Calu3 (cell line): ENCODE results near the gene GFRA1. TPM values are rescaled to one million over a fixed set of nuclear protein-coding genes. Genes with fewer than 3 reads are reported as not detected.
A peak's percentile ranks its signal among the peaks of the same experiment; 100 is the strongest.

ENCODE experiments used
- Bru-seq: library from RNA; stranded (reverse); fragments of 400-500 nt; gene quantifications from one replicate; lab custom pipeline; 2021; lab: Mats Ljungman, UMichigan
- BruChase-seq, 2 experiments: library from RNA; stranded (reverse); fragments of 400-500 nt; gene quantifications; one replicate each; lab custom pipeline; 2021; lab: Mats Ljungman, UMichigan
- BruUV-seq: library from RNA; stranded (reverse); fragments of 400-500 nt; replicated peaks from 2 replicates; lab custom pipeline; 2021; lab: Mats Ljungman, UMichigan
- CTCF ChIA-PET: fragments of 300-600 bp; sonication (Branson Sonifier 250); formaldehyde crosslinking; loops from one replicate; lab custom pipeline; 2022; ENCODE audit warnings: antibody characterized with exemption; lab: Charles Lee
- DNase-seq: peaks from one replicate; pipeline ENCODE4 v3.0.0; 2022
- H3K27ac Mint-ChIP-seq: one replicate; pipeline ENCODE4 v1.8.0; 2022; ENCODE audit warnings: mixed read lengths; ENCODE audit not compliant: unreplicated experiment
- H3K27me3 Mint-ChIP-seq: one replicate; pipeline ENCODE4 v1.8.0; 2022; ENCODE audit warnings: mixed read lengths; ENCODE audit not compliant: unreplicated experiment
- H3K36me3 Mint-ChIP-seq: one replicate; pipeline ENCODE4 v1.8.0; 2022; ENCODE audit warnings: mild to moderate bottlenecking, moderate library complexity, mixed read lengths; ENCODE audit not compliant: insufficient read depth, unreplicated experiment
- H3K4me1 Mint-ChIP-seq: one replicate; pipeline ENCODE4 v1.8.0; 2022; ENCODE audit warnings: mild to moderate bottlenecking, low read depth, mixed read lengths; ENCODE audit not compliant: unreplicated experiment
- H3K4me3 Mint-ChIP-seq: one replicate; pipeline ENCODE4 v1.8.0; 2022; ENCODE audit warnings: mild to moderate bottlenecking, low read depth, moderate library complexity, mixed read lengths; ENCODE audit not compliant: unreplicated experiment
- H3K9me3 Mint-ChIP-seq: one replicate; pipeline ENCODE4 v1.8.0; 2022; ENCODE audit warnings: low read depth, mixed read lengths; ENCODE audit not compliant: unreplicated experiment
- intact Hi-C: fragments of 100-400 bp; cut with micrococcal nuclease; formaldehyde crosslinking; loops from one replicate; pipeline ENCODE4 v1.10.0; 2022; ENCODE audit not compliant: unreplicated experiment
- long read RNA-seq: library from polyadenylated mRNA; stranded (forward); transcript quantifications from one replicate; pipeline ENCODE4 v2.0.0, GENCODE V29; 2022
- total RNA-seq: library from RNA; stranded (reverse); gene quantifications from 2 replicates; pipeline ENCODE4 v1.2.3, GENCODE V29; 2022
- TF ChIP-seq, protein P1 (sequence below): fragments of 200-600 bp; IDR thresholded peaks from one replicate; pipeline ENCODE4 v1.8.0; 2022; ENCODE audit warnings: antibody characterized with exemption; ENCODE audit not compliant: unreplicated experiment

GFRA1 gene
- total RNA-seq (not detected in 2 replicates), Bru-seq, nascent RNA (percentile 1 among the genes with signal in this experiment), BruChase-seq, experiment 1, labeled RNA remaining after a 6-hour chase (percentile 3 among the genes with signal in this experiment), BruChase-seq, experiment 2, labeled RNA remaining after a 2-hour chase (percentile 1 among the genes with signal in this experiment)
- long read RNA-seq, result 0 reads

DNA sequence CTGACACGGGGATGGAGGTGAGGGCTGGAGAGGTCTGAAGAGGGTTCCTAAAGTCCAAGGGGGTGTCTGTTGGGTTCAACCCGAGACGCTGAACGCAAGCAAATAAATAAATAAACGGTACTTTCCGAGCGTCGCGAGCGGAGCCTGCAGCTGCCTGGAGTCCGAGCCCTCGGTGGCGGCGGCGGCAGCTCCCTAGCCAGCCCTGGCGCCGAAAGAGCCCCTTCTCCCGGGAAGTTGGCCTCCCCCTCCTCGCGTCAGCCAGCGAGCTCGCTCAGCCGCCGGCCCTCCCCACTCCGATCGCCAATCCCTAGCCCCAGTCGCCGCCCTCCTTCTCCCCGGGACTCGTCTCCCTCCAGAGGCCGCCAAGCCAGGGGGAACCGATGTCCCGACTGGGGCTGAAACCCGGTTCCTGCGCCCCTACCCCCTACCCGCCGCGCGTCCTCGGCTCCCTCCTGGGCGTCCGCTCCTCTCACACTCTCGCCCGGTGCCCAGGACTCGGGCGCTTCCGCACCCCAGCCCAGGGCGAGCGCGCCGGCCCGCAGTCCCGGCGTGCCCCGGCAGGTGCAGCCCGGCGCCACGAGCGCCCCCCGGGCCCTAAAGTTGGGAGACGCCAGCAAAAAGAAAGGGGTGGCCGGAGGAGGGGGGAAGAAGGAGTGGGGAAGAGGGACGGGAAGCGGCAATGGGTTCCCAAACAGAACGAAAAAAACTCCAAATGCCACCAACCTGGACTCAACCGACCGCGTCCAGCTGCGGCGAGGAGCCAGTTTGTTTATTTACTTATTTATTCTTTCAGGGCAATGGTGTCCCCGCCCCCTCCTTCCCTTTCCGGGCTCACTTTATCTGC lies at the start of gene GFRA1:
GFRA1 (minus strand) TSS at position 767 of the 844 bp plus-strand sequence. CDS start 1,177 bp downstream, outside the sequence.
- DNase-seq, result no peak
- H3K9me3 Mint-ChIP-seq, result no peaks in the 10 kb centered on the region
- peaks cover 14% of the 10 kb centered on the region for H3K4me1 Mint-ChIP-seq
- peaks cover 37% of the 10 kb centered on the region for H3K27me3 Mint-ChIP-seq
- intact Hi-C loops, result no loop called here
- TF ChIP-seq, protein P1, sequence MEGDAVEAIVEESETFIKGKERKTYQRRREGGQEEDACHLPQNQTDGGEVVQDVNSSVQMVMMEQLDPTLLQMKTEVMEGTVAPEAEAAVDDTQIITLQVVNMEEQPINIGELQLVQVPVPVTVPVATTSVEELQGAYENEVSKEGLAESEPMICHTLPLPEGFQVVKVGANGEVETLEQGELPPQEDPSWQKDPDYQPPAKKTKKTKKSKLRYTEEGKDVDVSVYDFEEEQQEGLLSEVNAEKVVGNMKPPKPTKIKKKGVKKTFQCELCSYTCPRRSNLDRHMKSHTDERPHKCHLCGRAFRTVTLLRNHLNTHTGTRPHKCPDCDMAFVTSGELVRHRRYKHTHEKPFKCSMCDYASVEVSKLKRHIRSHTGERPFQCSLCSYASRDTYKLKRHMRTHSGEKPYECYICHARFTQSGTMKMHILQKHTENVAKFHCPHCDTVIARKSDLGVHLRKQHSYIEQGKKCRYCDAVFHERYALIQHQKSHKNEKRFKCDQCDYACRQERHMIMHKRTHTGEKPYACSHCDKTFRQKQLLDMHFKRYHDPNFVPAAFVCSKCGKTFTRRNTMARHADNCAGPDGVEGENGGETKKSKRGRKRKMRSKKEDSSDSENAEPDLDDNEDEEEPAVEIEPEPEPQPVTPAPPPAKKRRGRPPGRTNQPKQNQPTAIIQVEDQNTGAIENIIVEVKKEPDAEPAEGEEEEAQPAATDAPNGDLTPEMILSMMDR, result no peak
- H3K27ac Mint-ChIP-seq, result no peak within 1 kb of the TSS
- H3K36me3 Mint-ChIP-seq, result peaks cover 4% of the 10 kb centered on the region
- H3K4me3 Mint-ChIP-seq, result peak within 1 kb of the TSS; percentile 57
- BruUV-seq, result no TSS peak
- CTCF ChIA-PET, result interaction anchor here (0.6 kb wide), 1 partner anchor 1223 kb away, joined by 3 read pairs; no protein-coding TSS in a partner anchor

GRCh38 chr10:116316503-116316902 lies 43.5 kb upstream of the GFRA1 start:
- intact Hi-C loops, result no loop called here
- BruUV-seq, result no TSS peak
- Mint-ChIP-seq H3K4me3 (no peak overlapping the region), H3K4me1 (no peaks in the 10 kb centered on the region), H3K27me3 (no peaks in the 10 kb centered on the region), H3K36me3 (no peaks in the 10 kb centered on the region), H3K27ac (no peak overlapping the region), H3K9me3 (no peaks in the 10 kb centered on the region)
- no peak for DNase-seq
- CTCF ChIA-PET, result interaction anchor here (0.6 kb wide), 1 partner anchor 60 kb away, joined by 4 read pairs; no protein-coding TSS in a partner anchor
- TF ChIP-seq, protein P1, result no peak

- CTCF ChIA-PET, result no interaction called here
- Mint-ChIP-seq H3K4me1 (no peaks in the 10 kb centered on the region), H3K27me3 (no peaks in the 10 kb centered on the region), H3K36me3 (no peaks in the 10 kb centered on the region), H3K27ac (no peak overlapping the region), H3K4me3 (no peak overlapping the region), H3K9me3 (no peaks in the 10 kb centered on the region)
- BruUV-seq, result no TSS peak
- TF ChIP-seq, protein P1, result no peak
- intact Hi-C loops, result no loop called here
- DNase-seq, result no peak
Measured at GRCh38 chr10:116312548-116312947, 39.5 kb upstream of the GFRA1 start.

- no peaks in the 10 kb centered on the region for H3K4me1 Mint-ChIP-seq
- no peaks in the 10 kb centered on the region for H3K9me3 Mint-ChIP-seq
- CTCF ChIA-PET, result no interaction called here
- no peak for DNase-seq
- intact Hi-C loops, result no loop called here
- TF ChIP-seq, protein P1, result no peak
- H3K4me3 Mint-ChIP-seq, result no peak overlapping the region
- H3K27ac Mint-ChIP-seq, result no peak overlapping the region
- H3K36me3 Mint-ChIP-seq, result no peaks in the 10 kb centered on the region
- no TSS peak for BruUV-seq
- H3K27me3 Mint-ChIP-seq, result no peaks in the 10 kb centered on the region
Measured at GRCh38 chr10:116311706-116312490, 38.9 kb upstream of the GFRA1 start.
